B cell (primary cell): ENCODE results near the gene ZNF165. TPM values are rescaled to one million over a fixed set of nuclear protein-coding genes. Genes with fewer than 3 reads are reported as not detected.

Source experiments
- ATAC-seq: fragments of 200-7000 bp; cut with Tn5 transposase; one replicate; pipeline ENCODE4 v1.10.0; 2021; ENCODE audit warnings: low read depth, mild to moderate bottlenecking, moderate number of reproducible peaks, moderate library complexity
- CTCF ChIA-PET: fragments of 350-600 bp; sonication (Branson Sonifier 250); formaldehyde crosslinking; loops from one replicate; lab custom pipeline; 2021; ENCODE audit warnings: antibody characterized with exemption, inconsistent platforms; lab: Charles Lee
- POLR2A ChIA-PET: fragments of 350-600 bp; sonication (Branson Sonifier 250); formaldehyde crosslinking; loops from one replicate; lab custom pipeline; 2021; ENCODE audit warnings: antibody characterized with exemption; lab: Charles Lee
- DNase-seq: peaks from one replicate; pipeline ENCODE4 v3.0.0; 2013
- H2AFZ ChIP-seq: 2 replicates; pipeline ENCODE4 v1.6.1; 2012; ENCODE audit warnings: mild to moderate bottlenecking, low read depth, low read length; ENCODE audit not compliant: insufficient read depth, poor library complexity, severe bottlenecking
- H3K27ac ChIP-seq, 2 donors: 1 replicate in 1 of 2; 2 replicates in 1 of 2; pipeline ENCODE4 v1.5.1; 2012 to 2013; ENCODE audit warnings: low read length in 2 of 2, mild to moderate bottlenecking in 2 of 2, moderate library complexity in 1 of 2
- H3K27me3 ChIP-seq, 4 experiments: fragments of 200-600 bp in 1 of 4; sonication (generic) in 1 of 4; replicated peaks in 1 of 4; 1 replicate in 2 of 4; 2 replicates in 2 of 4; pipeline versions ENCODE4 v1.6.1 to v1.7.0; 2013 to 2016; ENCODE audit warnings: low read length in 3 of 4, mild to moderate bottlenecking in 2 of 4, mixed read lengths in 1 of 4, moderate library complexity in 1 of 4; ENCODE audit not compliant: insufficient read depth in 4 of 4, control insufficient read depth in 3 of 4; ENCODE audit errors: control extremely low read depth in 1 of 4
- H3K36me3 ChIP-seq, 2 experiments: replicated peaks in 1 of 2; 1 replicate in 1 of 2; 2 replicates in 1 of 2; pipeline versions ENCODE4 v1.6.1 to v1.7.1; 2013; ENCODE audit warnings: low read length in 1 of 2; ENCODE audit not compliant: insufficient read depth in 2 of 2, control insufficient read depth in 1 of 2; ENCODE audit errors: control extremely low read depth in 1 of 2, extremely low read depth in 1 of 2
- H3K4me1 ChIP-seq, 2 donors: fragments of 200-600 bp in 1 of 2; sonication (generic) in 1 of 2; 1 replicate in 1 of 2; 2 replicates in 1 of 2; pipeline versions ENCODE4 v1.5.1 to v1.6.1; 2013 to 2017; ENCODE audit warnings: low read length in 2 of 2; ENCODE audit not compliant: control insufficient read depth in 2 of 2, insufficient read depth in 2 of 2
- H3K4me2 ChIP-seq: replicated peaks from 2 replicates; pipeline ENCODE3; 2012; ENCODE audit warnings: mild to moderate bottlenecking, low read depth, low read length; ENCODE audit not compliant: poor library complexity, severe bottlenecking
- H3K4me3 ChIP-seq, 5 experiments: fragments of 200-600 bp in 1 of 5; sonication (generic) in 1 of 5; 1 replicate in 3 of 5; 2 replicates in 2 of 5; pipeline versions ENCODE4 v1.5.1 to v1.7.0; 2011 to 2016; ENCODE audit warnings: low read length in 4 of 5, mild to moderate bottlenecking in 4 of 5, low read depth in 2 of 5, control low read depth in 1 of 5, moderate library complexity in 1 of 5; ENCODE audit not compliant: insufficient read depth in 1 of 5; ENCODE audit errors: control extremely low read depth in 1 of 5, extremely low read depth in 1 of 5
- H3K79me2 ChIP-seq: fragments of 200-600 bp; sonication (generic); one replicate; pipeline ENCODE4 v1.6.0; 2016; ENCODE audit warnings: low read length; ENCODE audit not compliant: control insufficient read depth, insufficient read depth
- H3K9ac ChIP-seq: fragments of 200-600 bp; sonication (generic); 2 replicates; pipeline ENCODE4 v1.6.1; 2017; ENCODE audit warnings: mild to moderate bottlenecking, low read length, moderate library complexity
- H3K9me3 ChIP-seq, 3 donors: one replicate each; pipeline versions ENCODE4 v1.6.1 to v1.7.1; 2013; ENCODE audit warnings: low read length in 2 of 3; ENCODE audit not compliant: control insufficient read depth in 2 of 3, insufficient read depth in 1 of 3; ENCODE audit errors: control extremely low read depth in 1 of 3
- H4K20me1 ChIP-seq: 2 replicates; pipeline ENCODE4 v1.6.0; 2012; ENCODE audit warnings: mild to moderate bottlenecking, low read length; ENCODE audit not compliant: insufficient read depth, control insufficient read depth, poor library complexity, severe bottlenecking
- H3K27ac Mint-ChIP-seq: one replicate; pipeline ENCODE4 v1.8.0; 2021; ENCODE audit warnings: mixed read lengths
- H3K27me3 Mint-ChIP-seq: one replicate; pipeline ENCODE4 v1.8.0; 2021; ENCODE audit warnings: mixed read lengths
- H3K4me1 Mint-ChIP-seq: one replicate; pipeline ENCODE4 v1.8.0; 2021; ENCODE audit warnings: mixed read lengths
- H3K4me3 Mint-ChIP-seq: one replicate; pipeline ENCODE4 v1.8.0; 2021; ENCODE audit warnings: mixed read lengths
- H3K9me3 Mint-ChIP-seq: one replicate; pipeline ENCODE4 v1.8.0; 2022; ENCODE audit warnings: mixed read lengths; ENCODE audit not compliant: insufficient read depth
- EZH2 ChIP-seq: IDR thresholded peaks from 2 replicates; pipeline ENCODE4 v1.6.1; 2012; ENCODE audit warnings: borderline replicate concordance, low read depth, mild to moderate bottlenecking, moderate library complexity, low read length; ENCODE audit not compliant: insufficient read depth, poor library complexity, severe bottlenecking
- WGBS: methylation state at CpG from one replicate; pipeline ENCODE4 v1.1.5; 2013; ENCODE audit warnings: missing lambda C conversion rate; ENCODE audit not compliant: insufficient coverage; 5-methylcytosine and 5-hydroxymethylcytosine counted together
- intact Hi-C: fragments of 100-400 bp; cut with micrococcal nuclease; formaldehyde crosslinking; loops from one replicate; pipeline ENCODE4 v1.10.0; 2022
- polyA plus RNA-seq: library from polyadenylated mRNA; depleted of rRNA; stranded (reverse); fragments of >200 nt; gene quantifications from 2 replicates; pipeline ENCODE4 v1.2.3, GENCODE V29; 2012
- total RNA-seq, 2 donors: library from RNA; stranded (reverse); fragments of 120-200 nt in 1 of 2; gene quantifications; 1 replicate in 1 of 2; 2 replicates in 1 of 2; pipeline versions ENCODE4 v1.2.3 to v1.2.4, GENCODE V29; 2013 to 2022
- TF ChIP-seq, protein P1 (sequence below): fragments of 200-600 bp; IDR thresholded peaks from one replicate; pipeline ENCODE4 v1.8.0; 2022; ENCODE audit warnings: antibody characterized with exemption, mild to moderate bottlenecking

The ZNF165 gene
- total and polyA plus RNA-seq, 2 donors (not counting 1 experiment from before 2014, with no cell fraction given): 3.5 to 4.2 TPM

DNA sequence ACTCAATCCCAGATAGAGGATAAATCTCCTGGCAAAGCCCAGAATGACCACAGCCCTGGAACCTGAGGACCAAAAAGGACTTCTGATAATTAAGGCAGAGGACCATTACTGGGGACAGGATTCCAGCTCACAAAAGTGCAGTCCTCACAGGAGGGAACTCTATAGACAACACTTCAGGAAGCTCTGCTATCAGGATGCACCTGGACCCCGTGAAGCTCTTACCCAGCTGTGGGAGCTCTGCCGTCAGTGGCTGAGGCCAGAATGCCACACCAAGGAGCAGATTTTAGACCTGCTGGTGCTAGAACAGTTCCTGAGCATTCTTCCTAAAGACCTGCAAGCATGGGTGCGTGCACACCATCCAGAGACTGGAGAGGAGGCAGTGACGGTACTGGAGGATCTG is 45.0 kb downstream of the ZNF165 start:
- Histone ChIP-seq H3K4me3 (peak overlapping the region in 1 of 5 experiments; percentile 77), H3K4me2 (peak overlapping the region; percentile 83), H3K79me2 (peaks cover 45% of the 10 kb centered on the region), H3K9ac (peak overlapping the region; percentile 72), H3K4me1 (peaks cover 12 to 18% of the 10 kb centered on the region in 2 donors), H4K20me1 (no peaks in the 10 kb centered on the region), H3K9me3 (no peaks in the 10 kb centered on the region), H3K36me3 (peaks cover 11 to 31% of the 10 kb centered on the region in 2 experiments), H3K27ac (peak overlapping the region; percentile 68 to 74), H3K27me3 (no peaks in the 10 kb centered on the region), H2AFZ (peak overlapping the region; percentile 86)
- TF ChIP-seq, protein P1, sequence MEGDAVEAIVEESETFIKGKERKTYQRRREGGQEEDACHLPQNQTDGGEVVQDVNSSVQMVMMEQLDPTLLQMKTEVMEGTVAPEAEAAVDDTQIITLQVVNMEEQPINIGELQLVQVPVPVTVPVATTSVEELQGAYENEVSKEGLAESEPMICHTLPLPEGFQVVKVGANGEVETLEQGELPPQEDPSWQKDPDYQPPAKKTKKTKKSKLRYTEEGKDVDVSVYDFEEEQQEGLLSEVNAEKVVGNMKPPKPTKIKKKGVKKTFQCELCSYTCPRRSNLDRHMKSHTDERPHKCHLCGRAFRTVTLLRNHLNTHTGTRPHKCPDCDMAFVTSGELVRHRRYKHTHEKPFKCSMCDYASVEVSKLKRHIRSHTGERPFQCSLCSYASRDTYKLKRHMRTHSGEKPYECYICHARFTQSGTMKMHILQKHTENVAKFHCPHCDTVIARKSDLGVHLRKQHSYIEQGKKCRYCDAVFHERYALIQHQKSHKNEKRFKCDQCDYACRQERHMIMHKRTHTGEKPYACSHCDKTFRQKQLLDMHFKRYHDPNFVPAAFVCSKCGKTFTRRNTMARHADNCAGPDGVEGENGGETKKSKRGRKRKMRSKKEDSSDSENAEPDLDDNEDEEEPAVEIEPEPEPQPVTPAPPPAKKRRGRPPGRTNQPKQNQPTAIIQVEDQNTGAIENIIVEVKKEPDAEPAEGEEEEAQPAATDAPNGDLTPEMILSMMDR: no peak
- no peak for TF ChIP-seq EZH2
- Mint-ChIP-seq H3K4me1 (peaks cover 31% of the 10 kb centered on the region), H3K9me3 (no peaks in the 10 kb centered on the region), H3K27ac (peak overlapping the region; percentile 92), H3K27me3 (no peaks in the 10 kb centered on the region), H3K4me3 (peak overlapping the region; percentile 98)
- peak; percentile 57 for DNase-seq
- ChIA-PET POLR2A (interaction anchor here (2.0 to 2.5 kb wide), 3 partner anchors 12 to 20 kb away, joined by 12 to 18 read pairs (median 16); partner anchors contain the start of gene ZKSCAN8), CTCF (interaction anchor here (1.4 to 4.2 kb wide), 3 partner anchors 15 to 257 kb away, joined by 5 to 46 read pairs (median 9); partner anchors contain the start of gene ZKSCAN8)
- ATAC-seq: no peak
- WGBS: 37% methylated on average over 4 of the region's 4 CpGs
- intact Hi-C loops: no loop called here

- H3K9me3 ChIP-seq: no peaks in the 10 kb centered on the region
- WGBS: 94% methylated on average over 2 of the region's 3 CpGs
- no peaks in the 10 kb centered on the region for H4K20me1 ChIP-seq
- H3K4me1 ChIP-seq: peaks cover 18% of the 10 kb centered on the region in 2 donors
- no peak overlapping the region for H3K4me3 ChIP-seq
- no peak overlapping the region for H3K4me2 ChIP-seq
- no peak overlapping the region for H3K27ac ChIP-seq
- H3K79me2 ChIP-seq: peaks cover 17% of the 10 kb centered on the region
- intact Hi-C loops: loop anchor here (1.0 to 10.0 kb wide), 2 partner anchors 222 to 659 kb away; partner anchors contain the start of gene ZNF184
- peaks cover 43% of the 10 kb centered on the region for H3K4me1 Mint-ChIP-seq
- no peak overlapping the region for H3K4me3 Mint-ChIP-seq
- no peaks in the 10 kb centered on the region for H3K27me3 Mint-ChIP-seq
- peaks cover 5 to 14% of the 10 kb centered on the region in 2 experiments for H3K36me3 ChIP-seq
- ChIA-PET CTCF (interaction anchor here (0.7 kb wide), 1 partner anchor 225 kb away, joined by 3 read pairs; no protein-coding TSS in a partner anchor), POLR2A (no interaction called here)
- H2AFZ ChIP-seq: no peak overlapping the region
- no peak for TF ChIP-seq EZH2
- TF ChIP-seq, protein P1: peak; percentile 29
- H3K9ac ChIP-seq: no peak overlapping the region
- no peaks in the 10 kb centered on the region for H3K27me3 ChIP-seq
- H3K9me3 Mint-ChIP-seq: no peaks in the 10 kb centered on the region
- ATAC-seq (no peak), DNase-seq (peak; percentile 51)
- peak overlapping the region; percentile 38 for H3K27ac Mint-ChIP-seq
These were observed 53.6 kb downstream of the ZNF165 start for GRCh38 chr6:28134015-28134414.
